Body of pancreas (tissue), 4 donors: ENCODE measurements around the gene MED19.

ENCODE experiments used
- POLR2A ChIP-seq, 3 donors: fragments of 450-650 bp; IDR thresholded peaks; one replicate each; pipeline ENCODE4 v1.6.1; 2016; ENCODE audit warnings: antibody characterized with exemption in 3 of 3, mild to moderate bottlenecking in 2 of 3
- TF ChIP-seq, protein P1 (sequence below), 7 experiments: fragments of 450-650 bp in 4 of 7; fragments of 200-600 bp in 3 of 7; sonication (generic) in 3 of 7; IDR thresholded peaks; one replicate each; pipeline ENCODE4 v1.5.1; 2016 to 2019; ENCODE audit warnings: antibody characterized with exemption in 7 of 7

DNA sequence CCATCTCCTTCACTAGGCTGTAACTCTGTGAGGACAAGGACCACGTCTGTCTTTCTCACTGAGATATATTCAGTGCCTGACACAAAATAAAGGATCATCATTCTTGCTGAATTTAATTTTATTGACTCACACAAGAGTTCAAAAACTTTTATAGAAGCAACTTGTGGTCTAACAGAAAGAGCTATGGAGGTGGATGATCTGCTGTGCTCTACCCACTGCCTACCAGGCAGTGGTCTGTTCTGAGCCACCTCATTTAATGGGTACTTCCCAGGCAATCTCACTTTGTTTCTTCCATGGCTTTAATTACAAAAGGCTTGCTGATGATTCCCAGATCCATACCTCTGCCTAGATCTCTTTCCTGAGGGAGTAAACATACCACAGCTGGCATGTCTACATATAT, 34.9 kb upstream of the MED19 start:
- TF ChIP-seq, protein P1, sequence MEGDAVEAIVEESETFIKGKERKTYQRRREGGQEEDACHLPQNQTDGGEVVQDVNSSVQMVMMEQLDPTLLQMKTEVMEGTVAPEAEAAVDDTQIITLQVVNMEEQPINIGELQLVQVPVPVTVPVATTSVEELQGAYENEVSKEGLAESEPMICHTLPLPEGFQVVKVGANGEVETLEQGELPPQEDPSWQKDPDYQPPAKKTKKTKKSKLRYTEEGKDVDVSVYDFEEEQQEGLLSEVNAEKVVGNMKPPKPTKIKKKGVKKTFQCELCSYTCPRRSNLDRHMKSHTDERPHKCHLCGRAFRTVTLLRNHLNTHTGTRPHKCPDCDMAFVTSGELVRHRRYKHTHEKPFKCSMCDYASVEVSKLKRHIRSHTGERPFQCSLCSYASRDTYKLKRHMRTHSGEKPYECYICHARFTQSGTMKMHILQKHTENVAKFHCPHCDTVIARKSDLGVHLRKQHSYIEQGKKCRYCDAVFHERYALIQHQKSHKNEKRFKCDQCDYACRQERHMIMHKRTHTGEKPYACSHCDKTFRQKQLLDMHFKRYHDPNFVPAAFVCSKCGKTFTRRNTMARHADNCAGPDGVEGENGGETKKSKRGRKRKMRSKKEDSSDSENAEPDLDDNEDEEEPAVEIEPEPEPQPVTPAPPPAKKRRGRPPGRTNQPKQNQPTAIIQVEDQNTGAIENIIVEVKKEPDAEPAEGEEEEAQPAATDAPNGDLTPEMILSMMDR (IDR thresholded peaks at IDR 0.05), result no peak
- no peak for TF ChIP-seq POLR2A (IDR thresholded peaks at IDR 0.05)
